DMS79 (cell line): ENCODE results near the gene SFRP5.

Experiments
- DNase-seq: peaks from one replicate; lab custom pipeline; 2025; lab: John Stamatoyannopoulos, UW

The SFRP5 gene, protein sequence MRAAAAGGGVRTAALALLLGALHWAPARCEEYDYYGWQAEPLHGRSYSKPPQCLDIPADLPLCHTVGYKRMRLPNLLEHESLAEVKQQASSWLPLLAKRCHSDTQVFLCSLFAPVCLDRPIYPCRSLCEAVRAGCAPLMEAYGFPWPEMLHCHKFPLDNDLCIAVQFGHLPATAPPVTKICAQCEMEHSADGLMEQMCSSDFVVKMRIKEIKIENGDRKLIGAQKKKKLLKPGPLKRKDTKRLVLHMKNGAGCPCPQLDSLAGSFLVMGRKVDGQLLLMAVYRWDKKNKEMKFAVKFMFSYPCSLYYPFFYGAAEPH

DNA sequence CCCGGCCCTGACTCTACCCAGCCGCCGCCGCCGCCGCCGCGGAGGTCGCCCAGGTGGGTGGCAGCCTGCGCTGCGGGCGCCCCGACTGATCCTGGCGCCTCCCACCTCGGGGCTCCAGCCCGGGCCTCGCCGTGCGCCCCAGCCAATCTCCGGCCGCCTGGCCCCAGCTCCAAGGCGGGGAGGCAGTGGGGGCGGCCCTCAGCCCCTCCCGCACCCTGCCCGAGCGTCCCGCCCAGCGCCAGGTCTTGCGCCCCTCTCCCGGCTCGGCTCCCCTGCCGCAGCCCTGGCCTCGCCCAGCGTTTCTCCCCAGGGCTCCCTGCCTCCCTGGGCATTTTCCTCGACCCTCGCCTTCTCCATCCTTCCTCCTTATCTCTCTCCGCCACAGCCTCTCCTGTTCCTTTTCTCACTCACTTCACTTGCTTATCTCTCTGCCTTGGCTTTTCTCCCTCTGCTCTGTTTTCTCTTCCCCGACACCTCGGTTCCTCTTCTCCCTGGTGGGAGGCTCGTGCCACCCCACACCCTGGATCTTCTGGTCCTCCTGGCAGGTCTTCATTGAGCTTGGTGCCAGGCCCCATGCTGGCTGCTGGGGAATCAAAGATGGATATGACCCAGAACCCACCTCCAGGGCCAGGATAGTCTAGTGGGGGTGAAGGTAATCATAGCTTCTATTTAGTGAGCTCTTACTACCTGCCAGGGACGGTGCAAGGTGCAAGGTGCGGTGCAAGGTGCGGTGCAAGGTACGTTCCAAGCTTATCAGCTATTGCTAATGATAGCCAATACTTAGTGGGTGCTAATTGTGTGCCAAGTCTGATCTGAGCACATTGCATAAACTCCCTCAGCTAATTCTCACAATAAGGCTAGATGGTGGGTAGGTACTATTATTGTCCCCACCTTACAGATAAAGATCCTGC is at the start of gene SFRP5:
TSS of gene SFRP5 (minus strand) at position 87 of the 911 bp plus-strand sequence. CDS start 166 bp downstream, outside the sequence.
- DNase-seq: no peak

- no peak for DNase-seq
These were observed 48.4 kb upstream of the SFRP5 start for GRCh38 chr10:97820096-97820704.

DNA sequence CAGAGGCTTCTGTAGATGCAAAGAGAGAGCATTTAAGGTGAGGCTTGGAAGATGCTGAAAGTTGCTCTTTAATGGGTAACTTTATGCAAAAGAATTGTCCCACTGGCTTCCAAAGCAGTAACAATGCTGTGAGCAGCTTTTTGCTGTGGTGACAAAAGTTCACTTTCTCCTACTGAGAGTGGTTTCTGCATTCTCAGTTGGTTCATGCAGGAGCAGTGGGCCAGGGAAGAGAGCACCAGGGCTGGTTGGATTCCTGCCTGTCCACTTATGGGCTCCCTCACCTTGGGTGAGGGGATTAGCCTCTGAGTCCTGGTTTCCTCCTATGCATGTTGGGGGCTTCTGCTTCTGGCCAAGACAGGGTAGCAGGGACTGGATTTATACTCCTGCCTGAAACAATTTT is 46.8 kb upstream of the SFRP5 start:
- no peak for DNase-seq

DNA sequence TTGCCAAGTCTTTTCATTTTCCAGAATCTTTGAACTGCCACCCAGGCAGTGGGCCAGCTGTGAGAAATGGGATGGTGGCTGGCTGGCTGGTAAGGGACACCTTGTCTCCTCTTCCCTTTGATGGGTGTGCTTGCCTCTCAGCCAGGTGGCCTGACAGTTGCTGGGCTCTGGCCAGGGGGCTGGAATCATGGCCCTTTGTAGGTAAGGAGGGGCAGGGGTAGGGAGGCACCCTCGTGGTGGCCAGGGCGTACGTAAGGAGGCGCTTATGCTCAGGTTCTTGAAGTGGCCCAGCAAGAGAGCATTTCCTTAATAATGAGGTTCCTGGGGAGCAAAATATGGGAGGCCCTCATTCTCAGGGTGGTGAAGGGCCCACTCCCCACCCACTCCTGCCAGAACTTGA is 44.8 kb upstream of the SFRP5 start:
- DNase-seq: no peak

- no peak for DNase-seq
These were observed 43.2 kb upstream of the SFRP5 start for GRCh38 chr10:97814996-97815395.

DNA sequence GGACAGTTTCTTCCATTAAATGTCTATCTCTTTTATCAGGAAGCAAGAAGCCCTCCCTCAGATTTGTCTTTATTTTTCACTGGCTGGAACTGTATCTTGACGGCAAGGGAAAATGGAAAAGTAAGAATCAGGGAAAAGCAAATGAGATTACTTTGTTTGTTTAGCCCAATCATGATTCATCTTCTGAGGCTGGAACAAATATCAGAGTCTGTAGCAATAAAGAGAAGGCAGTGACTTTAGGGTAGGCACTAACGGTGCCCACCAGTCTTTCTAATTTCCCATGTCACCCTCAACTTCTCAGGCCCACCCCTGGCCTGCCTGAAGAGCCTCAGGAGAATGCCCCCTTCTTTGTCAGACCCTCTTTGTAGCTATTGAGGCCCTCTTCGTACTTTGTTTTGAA is 41.5 kb upstream of the SFRP5 start:
- no peak for DNase-seq

GRCh38 chr10:97812696-97813095 is 40.9 kb upstream of the SFRP5 start:
- DNase-seq: no peak

- no peak for DNase-seq
These were observed 40.2 kb upstream of the SFRP5 start for GRCh38 chr10:97811958-97812357.

DNA sequence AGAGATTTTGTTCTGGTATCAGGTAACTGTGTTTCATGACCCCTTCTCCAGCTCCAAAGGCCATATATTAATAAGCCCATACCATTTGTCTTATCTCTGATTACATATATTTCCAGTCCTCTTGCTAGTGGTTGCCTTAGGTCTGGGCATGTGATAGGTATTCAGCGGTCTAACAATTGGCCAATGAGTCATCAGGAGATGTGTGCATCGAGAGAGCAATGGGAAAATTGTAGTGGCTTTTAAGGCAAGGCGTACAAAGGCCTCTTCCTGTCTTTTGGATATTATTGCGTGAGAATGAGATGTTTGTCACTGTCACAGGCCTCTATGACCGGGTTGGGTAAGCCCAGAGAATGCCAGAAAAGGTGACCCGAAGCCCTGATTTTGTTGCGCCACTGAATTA is 38.6 kb upstream of the SFRP5 start:
- DNase-seq: no peak

GRCh38 chr10:97805949-97806348 is 34.1 kb upstream of the SFRP5 start:
- DNase-seq: no peak

- DNase-seq: no peak
These were observed 33.5 kb upstream of the SFRP5 start for GRCh38 chr10:97805096-97805884.

DNA sequence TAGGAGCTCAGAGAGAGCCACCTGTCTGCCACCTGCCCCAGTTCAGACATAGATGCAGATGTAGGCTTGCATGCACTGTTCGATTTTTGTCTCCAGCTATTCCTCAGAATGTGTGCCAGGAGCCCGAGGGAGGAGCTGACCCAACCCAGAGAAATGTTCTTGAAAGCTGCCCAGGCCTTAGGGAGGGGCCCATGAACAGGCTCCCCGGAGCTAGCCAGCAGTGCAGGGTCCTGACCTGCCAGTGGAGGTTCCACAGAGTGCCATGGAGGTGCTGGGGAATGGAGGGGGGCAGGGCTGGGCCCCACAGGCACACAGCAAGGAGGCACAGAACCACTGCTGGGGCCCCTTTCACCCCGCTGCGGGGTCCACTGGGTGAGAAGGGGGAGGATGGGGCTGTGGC is 29.6 kb upstream of the SFRP5 start:
- DNase-seq: no peak

- DNase-seq: no peak
These were observed 28.7 kb upstream of the SFRP5 start for GRCh38 chr10:97800474-97800873.

DNA sequence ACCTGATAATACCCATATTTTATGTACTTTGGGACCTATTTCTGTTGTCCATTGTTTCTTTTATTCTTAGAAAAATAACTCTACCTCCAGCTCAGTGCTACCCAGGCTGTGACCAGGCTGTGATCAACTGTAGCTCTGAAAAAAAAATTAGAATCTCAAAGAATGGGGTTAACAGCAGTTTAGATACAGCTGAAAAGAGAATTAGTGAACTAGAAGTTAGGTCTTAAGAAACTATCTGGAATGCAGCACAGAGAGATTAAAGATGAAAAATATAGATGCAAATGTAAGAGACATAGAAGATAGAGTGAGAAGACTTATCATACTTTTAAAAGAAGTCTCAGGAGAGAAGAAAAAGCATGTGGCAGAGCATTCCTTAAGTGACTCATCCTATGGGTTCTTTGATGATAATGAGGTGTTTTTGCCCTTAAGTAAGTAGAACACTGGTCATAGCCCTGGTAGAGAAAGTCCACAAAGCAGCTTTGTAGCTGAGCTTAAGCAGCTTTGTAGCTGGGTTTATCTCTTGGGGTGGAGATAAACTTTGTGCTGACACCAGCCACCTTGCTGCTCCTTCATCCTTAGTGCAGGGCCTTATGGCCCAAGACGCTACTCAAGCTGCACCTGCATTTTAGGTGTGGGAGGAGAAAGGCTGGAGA is 27.3 kb upstream of the SFRP5 start:
- DNase-seq: no peak

GRCh38 chr10:97796651-97797050 is 24.9 kb upstream of the SFRP5 start:
- no peak for DNase-seq

DNA sequence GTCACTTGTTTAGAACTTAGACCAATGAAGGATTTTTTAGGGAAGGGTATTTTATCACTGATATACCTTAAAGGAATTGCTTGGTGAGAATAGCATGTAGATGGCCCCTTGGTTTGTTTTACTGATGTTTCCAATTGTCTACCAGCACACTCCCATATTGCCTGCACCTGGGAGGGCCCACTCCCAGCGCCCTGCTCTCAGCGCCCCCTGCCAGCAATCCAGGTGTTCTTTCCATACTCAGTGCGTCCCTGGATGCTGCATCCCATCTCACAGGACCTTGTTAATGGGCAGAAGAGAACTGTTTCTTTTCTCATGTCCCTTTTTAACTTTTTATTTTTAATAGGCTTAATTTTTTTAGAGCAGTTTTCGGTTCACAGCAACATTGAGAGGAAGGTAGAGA is 24.1 kb upstream of the SFRP5 start:
- no peak for DNase-seq

DNA sequence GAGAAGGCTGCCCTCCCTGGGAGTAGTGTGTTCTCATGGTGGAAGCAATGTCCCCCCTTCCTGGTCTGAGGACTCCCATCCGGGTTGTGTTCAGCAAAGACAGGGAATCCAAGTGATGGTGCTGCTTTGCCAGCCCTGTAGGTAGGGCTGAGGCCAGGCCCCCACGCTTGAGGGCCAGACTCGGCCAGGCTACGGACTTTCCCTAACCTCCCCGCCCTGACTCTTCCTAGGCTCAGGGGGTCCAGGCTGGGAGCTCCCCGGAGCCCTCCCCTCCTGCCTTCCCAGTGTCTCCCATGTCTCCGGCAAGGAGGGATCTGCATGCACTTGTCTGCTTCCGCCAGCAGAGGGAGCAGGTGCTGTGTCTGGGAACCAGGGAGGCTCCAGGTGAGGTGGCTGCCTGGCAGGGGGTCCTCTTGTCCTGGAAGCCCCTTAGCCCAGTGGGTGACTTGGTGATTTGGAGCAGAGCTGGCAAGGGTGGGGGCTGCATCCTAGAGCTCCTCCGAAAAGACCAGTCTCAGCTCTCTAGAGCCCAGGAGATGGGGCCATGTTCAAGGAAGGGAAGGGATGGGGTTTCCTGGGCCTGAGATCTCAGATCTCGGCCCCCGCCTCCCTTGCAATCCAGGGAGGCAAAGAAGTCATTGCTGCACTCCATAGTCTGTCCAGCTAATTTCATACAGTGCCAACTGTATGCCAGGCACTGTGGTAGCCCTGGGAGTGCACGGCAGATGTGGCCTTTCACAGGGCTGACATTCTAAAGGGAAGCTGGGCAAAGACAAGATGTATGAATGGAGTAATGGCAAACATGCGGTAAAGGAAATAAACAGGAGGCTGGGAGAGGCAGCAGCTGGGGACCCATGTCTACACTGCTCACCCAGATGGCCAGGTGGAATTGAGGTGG is 20.3 kb upstream of the SFRP5 start:
- no peak for DNase-seq

DNA sequence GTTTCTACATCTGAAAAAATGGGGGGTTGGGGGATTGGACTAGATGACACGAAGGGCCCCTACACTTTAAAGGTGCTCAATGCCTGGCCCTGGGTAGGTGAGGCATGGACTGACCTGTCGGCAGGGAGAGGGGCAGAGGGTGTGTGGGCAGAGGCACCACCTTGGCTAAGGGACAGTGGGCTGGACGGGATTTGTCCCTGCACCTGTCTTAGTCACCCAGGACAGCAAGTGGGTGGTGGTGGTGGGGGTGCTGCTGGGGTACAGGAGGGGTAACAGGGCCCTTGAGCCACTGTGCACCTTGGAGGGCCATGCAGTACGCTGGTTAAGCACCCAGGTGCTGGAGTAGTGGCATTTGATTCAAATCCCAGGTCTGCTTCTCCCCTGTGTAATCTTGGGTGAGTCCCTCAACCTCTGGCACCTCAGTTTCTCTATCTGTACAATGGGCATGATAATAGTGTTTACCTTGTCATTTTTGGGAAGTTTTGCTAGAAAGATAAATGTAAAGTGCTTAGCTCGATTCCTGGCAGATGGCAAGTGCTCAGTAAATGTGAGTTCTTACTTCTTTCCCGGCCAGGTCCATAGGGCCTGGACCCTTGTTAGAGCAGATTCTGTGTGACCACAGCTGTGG is 18.1 kb upstream of the SFRP5 start:
- DNase-seq: no peak

- DNase-seq: no peak
These were observed 17.0 kb upstream of the SFRP5 start for GRCh38 chr10:97788552-97789442.
